ENCODE data around the gene SPAG6. TPM values are rescaled to one million over a fixed set of nuclear protein-coding genes. Genes with fewer than 3 reads are reported as not detected.

The SPAG6 gene
- total and polyA plus RNA-seq, 9 of the 15 experiments (the other 6 are each of a cell fraction or from before 2014, with no cell fraction given): 3.5 to 23.1 (median 11.8) TPM

DNA sequence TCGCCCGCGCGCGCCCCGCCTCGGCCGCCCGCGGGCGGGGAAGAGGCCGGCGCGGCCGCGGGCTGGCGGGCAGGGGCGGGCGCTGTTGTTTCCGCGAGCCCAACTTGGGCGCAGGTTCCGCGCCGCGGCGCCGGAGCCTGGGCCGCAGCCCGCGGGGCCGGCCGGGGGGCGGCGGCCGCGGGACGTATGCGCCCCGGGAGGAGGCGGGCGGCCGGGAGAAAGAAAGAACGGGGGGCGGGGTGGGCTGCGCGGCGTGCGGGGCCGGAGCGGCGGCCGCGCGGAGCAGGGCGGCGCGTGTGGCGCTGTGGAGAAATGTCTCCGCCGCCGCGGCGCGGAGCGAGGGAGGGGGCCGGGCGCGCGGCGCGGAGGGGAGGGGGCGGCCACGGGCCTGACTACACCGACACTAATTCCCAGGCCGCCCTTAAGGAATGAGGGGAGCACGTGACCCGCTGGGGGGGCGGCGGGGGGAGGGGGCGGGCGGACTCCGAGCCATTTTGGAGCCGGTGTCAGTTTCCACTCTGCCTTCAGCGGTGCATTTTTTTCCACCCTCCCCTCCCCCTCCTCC is 24.6 kb upstream of the SPAG6 start, which contains the start of gene BMI1 (continued):
- TF ChIP-seq ZNF407 (IDR thresholded peaks at IDR 0.05; ENCODE audit: low read depth): no peak
- no peak for TF ChIP-seq ETV1 (tag; conservative IDR thresholded peaks at IDR 0.05; ENCODE audit: low read depth)
- no peak for TF ChIP-seq ZNF830 (CRISPR knock-in tag; IDR thresholded peaks at IDR 0.05)
- TF ChIP-seq ZNF175 (CRISPR knock-in tag; IDR thresholded peaks at IDR 0.05; ENCODE audit: low read depth): no peak; the same call in 1 of the 2 replicates
- peak; percentile 61 for TF ChIP-seq CTCFL (IDR thresholded peaks at IDR 0.05; ENCODE audit: borderline replicate concordance, insufficient read depth, low read depth, low read length, poor library complexity, severe bottlenecking)
- TF ChIP-seq HDAC1 (IDR thresholded peaks at IDR 0.05): no peak
- no peak for TF ChIP-seq THAP7 (CRISPR knock-in tag; IDR thresholded peaks at IDR 0.05)
- peak; percentile 38; the same call in 1 of the 2 replicates for TF ChIP-seq ZBTB7A (IDR thresholded peaks at IDR 0.05; ENCODE audit: borderline replicate concordance, control insufficient read depth, low read depth, low read length)
- no peak for TF ChIP-seq FOXP1 (CRISPR knock-in tag; IDR thresholded peaks at IDR 0.05)
- no peak for TF ChIP-seq ZNF282 (CRISPR knock-in tag; IDR thresholded peaks at IDR 0.05)
- peak; percentile 68 for TF ChIP-seq CCNT2 (IDR thresholded peaks at IDR 0.05; ENCODE audit: borderline replicate concordance, extremely low read depth, insufficient read length, low read depth, low read length)
- TF ChIP-seq TCF7 (IDR thresholded peaks at IDR 0.05; ENCODE audit: borderline replicate concordance): no peak
- TF ChIP-seq RBBP5 (IDR thresholded peaks at IDR 0.05; ENCODE audit: borderline replicate concordance, insufficient read depth, low read length, poor library complexity, severe bottlenecking): no peak
- no peak for TF ChIP-seq CBX1 (IDR thresholded peaks at IDR 0.05; ENCODE audit: low read depth)
- no peak for TF ChIP-seq ZNF253 (CRISPR knock-in tag; conservative IDR thresholded peaks at IDR 0.05)
- TF ChIP-seq NBN (IDR thresholded peaks at IDR 0.05; ENCODE audit: low read depth): no peak
- no peak for TF ChIP-seq PPARD (CRISPR knock-in tag; IDR thresholded peaks at IDR 0.05)
